H1 (cell line): ENCODE data around the gene IL5RA. TPM values are rescaled to one million over a fixed set of nuclear protein-coding genes. Genes with fewer than 3 reads are reported as not detected.

ENCODE experiments used
- CTCF ChIA-PET: fragments of 300-600 bp; sonication (Branson Sonifier 250); formaldehyde crosslinking; loops from one replicate; lab custom pipeline; 2021; ENCODE audit not compliant: partially characterized antibody; lab: Charles Lee
- POLR2A ChIA-PET: fragments of 300-600 bp; sonication (Branson Sonifier 250); formaldehyde crosslinking; loops from one replicate; lab custom pipeline; 2021; ENCODE audit warnings: inconsistent platforms; ENCODE audit not compliant: partially characterized antibody; lab: Charles Lee
- DNase-seq, 2 experiments: peaks; one replicate each; pipeline versions ENCODE4 v3.0.0 to v3.0.0-alpha.2; 2010 to 2022; ENCODE audit warnings: low spot score in 2 of 2, low read depth in 1 of 2, mixed read lengths in 1 of 2
- FAIRE-seq: peaks from 2 replicates; lab custom pipeline; 2011; peaks lifted over from hg19 to GRCh38; lab: Jason Lieb, UNC
- H2AFZ ChIP-seq: 2 replicates; pipeline ENCODE4 v1.8.1; 2012; ENCODE audit warnings: low read length, inconsistent platforms
- H2AK5ac ChIP-seq: 2 replicates; pipeline ENCODE4 v1.6.1; 2013; ENCODE audit warnings: low read depth, low read length
- H2BK120ac ChIP-seq: replicated peaks from 2 replicates; pipeline ENCODE3; 2013; ENCODE audit warnings: low read depth, low read length, inconsistent platforms
- H2BK12ac ChIP-seq: 2 replicates; pipeline ENCODE4 v1.6.1; 2013; ENCODE audit warnings: low read depth, low read length
- H2BK15ac ChIP-seq: 2 replicates; pipeline ENCODE4 v1.6.1; 2013; ENCODE audit warnings: low read length
- H2BK20ac ChIP-seq: 2 replicates; pipeline ENCODE4 v1.6.1; 2013; ENCODE audit warnings: low read length
- H2BK5ac ChIP-seq: 2 replicates; pipeline ENCODE4 v1.6.1; 2013; ENCODE audit warnings: low read depth, low read length
- H3K14ac ChIP-seq: 2 replicates; pipeline ENCODE4 v1.6.1; 2013; ENCODE audit warnings: inconsistent platforms; ENCODE audit not compliant: insufficient read length
- H3K18ac ChIP-seq: 2 replicates; pipeline ENCODE4 v1.6.1; 2013; ENCODE audit warnings: low read length; ENCODE audit errors: extremely low read depth
- H3K23ac ChIP-seq: 2 replicates; pipeline ENCODE4 v1.6.1; 2013; ENCODE audit warnings: inconsistent platforms; ENCODE audit not compliant: insufficient read length
- H3K23me2 ChIP-seq: 2 replicates; pipeline ENCODE4 v1.6.1; 2013; ENCODE audit warnings: low read depth, low read length
- H3K27ac ChIP-seq: 2 replicates; pipeline ENCODE4 v1.6.1; 2011; ENCODE audit warnings: low read depth, low read length, inconsistent platforms
- H3K27me3 ChIP-seq, 4 experiments: replicated peaks in 1 of 4; 1 replicate in 1 of 4; 2 replicates in 3 of 4; pipeline versions ENCODE4 v1.6.1 to v1.8.1; 2011 to 2013; ENCODE audit warnings: low read length in 3 of 4, mild to moderate bottlenecking in 3 of 4, inconsistent platforms in 2 of 4, mixed read lengths in 2 of 4, moderate library complexity in 1 of 4; ENCODE audit not compliant: control insufficient read depth in 3 of 4, insufficient read depth in 3 of 4; ENCODE audit errors: extremely low read depth in 1 of 4
- H3K36me3 ChIP-seq, 4 experiments: 2 replicates each; pipeline versions ENCODE4 v1.6.1 to v1.8.1; 2011 to 2013; ENCODE audit warnings: mild to moderate bottlenecking in 4 of 4, low read length in 3 of 4, moderate library complexity in 2 of 4, control low read depth in 1 of 4, inconsistent platforms in 1 of 4; ENCODE audit not compliant: insufficient read depth in 4 of 4, control insufficient read depth in 2 of 4
- H3K4ac ChIP-seq: replicated peaks from 2 replicates; pipeline ENCODE3; 2013; ENCODE audit warnings: low read length, low read depth, mixed read lengths, inconsistent platforms; ENCODE audit not compliant: insufficient read length
- H3K4me1 ChIP-seq, 4 experiments: replicated peaks in 1 of 4; 1 replicate in 1 of 4; 2 replicates in 3 of 4; pipeline versions ENCODE4 v1.6.1 to v1.8.1; 2011 to 2013; ENCODE audit warnings: low read length in 3 of 4, inconsistent platforms in 2 of 4, mixed read lengths in 1 of 4; ENCODE audit not compliant: insufficient read depth in 4 of 4, control insufficient read depth in 3 of 4
- H3K4me2 ChIP-seq, 2 experiments: 2 replicates each; pipeline versions ENCODE4 v1.6.1 to v1.8.1; 2011 to 2013; ENCODE audit warnings: low read depth in 2 of 2, low read length in 2 of 2, control low read depth in 1 of 2, inconsistent platforms in 1 of 2, mild to moderate bottlenecking in 1 of 2; ENCODE audit not compliant: insufficient read depth in 1 of 2
- H3K4me3 ChIP-seq, 4 experiments: fragments of 200-600, 300-600 bp in 1 of 4; sonication (generic), shearing (Covaris generic), sonication (Bioruptor Twin) in 1 of 4; 2 replicates each; pipeline versions ENCODE4 v1.5.1 to v1.8.1; 2011 to 2016; ENCODE audit warnings: low read length in 4 of 4, low read depth in 3 of 4, control low read depth in 2 of 4, inconsistent platforms in 2 of 4, mild to moderate bottlenecking in 2 of 4, mixed read lengths in 1 of 4, moderate library complexity in 1 of 4; ENCODE audit not compliant: insufficient read depth in 2 of 4; ENCODE audit errors: extremely low read depth in 1 of 4
- H3K56ac ChIP-seq: replicated peaks from 2 replicates; pipeline ENCODE3; 2013; ENCODE audit warnings: low read depth, mild to moderate bottlenecking, mixed read lengths, low read length, inconsistent platforms; ENCODE audit not compliant: insufficient read length
- H3K79me1 ChIP-seq: 2 replicates; pipeline ENCODE4 v1.6.1; 2013; ENCODE audit warnings: low read depth, low read length, control low read depth
- H3K79me2 ChIP-seq, 2 experiments: 2 replicates each; pipeline versions ENCODE4 v1.6.1 to v1.8.1; 2012 to 2013; ENCODE audit warnings: low read length in 2 of 2, mild to moderate bottlenecking in 2 of 2, inconsistent platforms in 1 of 2; ENCODE audit not compliant: insufficient read depth in 2 of 2, control insufficient read depth in 1 of 2
- H3K9ac ChIP-seq, 4 experiments: replicated peaks in 1 of 4; 1 replicate in 1 of 4; 2 replicates in 3 of 4; pipeline versions ENCODE4 v1.6.1 to v1.8.1; 2011 to 2013; ENCODE audit warnings: low read depth in 3 of 4, low read length in 3 of 4, control low read depth in 2 of 4, mild to moderate bottlenecking in 2 of 4, moderate library complexity in 2 of 4, inconsistent platforms in 1 of 4; ENCODE audit errors: extremely low read depth in 1 of 4
- H3K9me3 ChIP-seq, 2 experiments: 2 replicates each; pipeline versions ENCODE4 v1.6.1 to v1.8.1; 2012 to 2013; ENCODE audit warnings: mild to moderate bottlenecking in 2 of 2, moderate library complexity in 2 of 2, control low read depth in 1 of 2, inconsistent platforms in 1 of 2, low read depth in 1 of 2, low read length in 1 of 2, mixed read lengths in 1 of 2; ENCODE audit not compliant: insufficient read depth in 2 of 2
- H4K20me1 ChIP-seq, 2 experiments: replicated peaks in 1 of 2; 2 replicates each; pipeline versions ENCODE3 to v1.8.1; 2011 to 2013; ENCODE audit warnings: inconsistent platforms in 2 of 2, low read length in 2 of 2, mild to moderate bottlenecking in 1 of 2; ENCODE audit not compliant: insufficient read depth in 2 of 2, control insufficient read depth in 1 of 2
- H4K5ac ChIP-seq: 2 replicates; pipeline ENCODE4 v1.6.1; 2013; ENCODE audit warnings: low read length, low read depth, mixed read lengths, inconsistent platforms; ENCODE audit not compliant: insufficient read length
- H4K8ac ChIP-seq: 2 replicates; pipeline ENCODE4 v1.8.0; 2013; ENCODE audit warnings: mild to moderate bottlenecking, moderate library complexity, low read length, inconsistent platforms; ENCODE audit not compliant: insufficient read depth; ENCODE audit errors: extremely low read depth
- H4K91ac ChIP-seq: replicated peaks from 2 replicates; pipeline ENCODE3; 2013; ENCODE audit warnings: low read length, mixed read lengths, inconsistent platforms; ENCODE audit not compliant: insufficient read length
- BRCA1 ChIP-seq: IDR thresholded peaks from 2 replicates; pipeline ENCODE4 v1.6.1; 2012; ENCODE audit warnings: low read depth, low read length, improper control_type of control experiment
- CBX8 ChIP-seq: fragments of 300-800, 300-1000 bp; sonication (generic); IDR thresholded peaks from 2 replicates; pipeline ENCODE4 v1.7.1; 2016; ENCODE audit warnings: low read depth, low read length, borderline replicate concordance
- CHD2 ChIP-seq: IDR thresholded peaks from 2 replicates; pipeline ENCODE4 v1.6.1; 2012; ENCODE audit warnings: low read length, improper control_type of control experiment
- HDAC2 ChIP-seq, 2 experiments: fragments of 300-600 bp in 1 of 2; sonication (generic) in 1 of 2; IDR thresholded peaks; 2 replicates each; pipeline ENCODE4 v1.6.1; 2011 to 2012; ENCODE audit warnings: low read depth in 2 of 2, low read length in 2 of 2, mild to moderate bottlenecking in 2 of 2, moderate library complexity in 2 of 2, borderline replicate concordance in 1 of 2, inconsistent platforms in 1 of 2
- HDAC6 ChIP-seq: IDR thresholded peaks from one replicate; pipeline ENCODE4 v1.7.1; 2012; ENCODE audit warnings: low read depth, mild to moderate bottlenecking, inconsistent platforms, low read length, moderate library complexity
- JUND ChIP-seq: IDR thresholded peaks from 2 replicates; pipeline ENCODE4 v1.6.1; 2011; ENCODE audit warnings: mild to moderate bottlenecking, improper control_type of control experiment, low read length
- NRF1 ChIP-seq: IDR thresholded peaks from 2 replicates; pipeline ENCODE4 v1.6.1; 2011; ENCODE audit warnings: mild to moderate bottlenecking, low read depth, low read length, improper control_type of control experiment
- POLR2AphosphoS5 ChIP-seq: IDR thresholded peaks from 2 replicates; pipeline ENCODE4 v1.6.1; 2011; ENCODE audit warnings: low read depth, low read length
- RXRA ChIP-seq: IDR thresholded peaks from 2 replicates; pipeline ENCODE4 v1.6.1; 2011; ENCODE audit warnings: low read depth, mild to moderate bottlenecking, low read length, moderate library complexity; ENCODE audit not compliant: insufficient read depth
- SP1 ChIP-seq: IDR thresholded peaks from 2 replicates; pipeline ENCODE4 v1.6.1; 2011; ENCODE audit warnings: low read depth, low read length
- SRF ChIP-seq: IDR thresholded peaks from 2 replicates; pipeline ENCODE4 v1.6.1; 2011; ENCODE audit warnings: mild to moderate bottlenecking, low read depth, low read length, moderate library complexity
- TCF12 ChIP-seq: IDR thresholded peaks from 2 replicates; pipeline ENCODE4 v1.6.1; 2011; ENCODE audit warnings: low read depth, mild to moderate bottlenecking, low read length
- polyA plus RNA-seq, 7 experiments: library from polyadenylated mRNA; depleted of rRNA in 3 of 7; stranded (reverse) in 5 of 7; unstranded in 2 of 7; fragments of >200 nt in 5 of 7; fragments of 200-250 nt in 2 of 7; gene quantifications; 1 replicate in 5 of 7; 2 replicates in 1 of 7; 4 replicates in 1 of 7; pipeline versions ENCODE4 v1.2.1 to v1.2.3, GENCODE V29; 2011 to 2013; ENCODE audit warnings: missing spikeins in 2 of 7, mixed read lengths in 2 of 7
- total RNA-seq: library from RNA; stranded (reverse); fragmentation: NEBNext Ultra II Directional; extraction: Animal tissue kit (Norgen Biotek cat#: 25700); gene quantifications from 2 replicates; pipeline ENCODE4 v1.2.1, GENCODE V29; 2021
- TF ChIP-seq, protein P1 (sequence below): IDR thresholded peaks from 2 replicates; pipeline ENCODE4 v1.6.1; 2011; ENCODE audit warnings: low read length, improper control_type of control experiment
- TF ChIP-seq, protein P2 (sequence below): IDR thresholded peaks from 2 replicates; pipeline ENCODE4 v1.6.1; 2011; ENCODE audit warnings: low read depth, mild to moderate bottlenecking, low read length; ENCODE audit not compliant: insufficient read depth

The IL5RA gene
- total and polyA plus RNA-seq, 2 of the 8 experiments (the other 6 are each of a cell fraction or from before 2014, with no cell fraction given): not detected

DNA sequence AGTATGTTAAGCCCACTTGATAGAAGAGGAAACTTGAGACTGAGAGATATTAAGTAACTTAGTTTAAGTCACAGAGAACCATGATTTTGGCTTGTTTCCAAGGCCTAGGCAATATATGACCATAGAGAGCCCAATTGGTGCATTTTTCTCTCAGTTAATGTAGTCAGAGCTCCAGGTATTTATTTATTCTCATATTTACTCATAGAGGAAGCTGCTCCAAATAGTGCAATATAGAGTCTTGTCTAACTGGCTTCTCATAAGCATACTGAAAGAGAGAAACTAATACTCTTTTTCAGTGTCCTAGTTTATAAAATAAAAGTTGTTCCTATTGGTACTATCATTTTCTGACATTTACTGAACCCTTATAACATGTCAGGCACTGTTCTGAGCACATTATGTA lies 31.8 kb upstream of the IL5RA start:
- H2AK5ac ChIP-seq: no peak overlapping the region
- no peak overlapping the region for H3K27ac ChIP-seq
- no peak for DNase-seq
- no peaks in the 10 kb centered on the region for H3K27me3 ChIP-seq
- no peaks in the 10 kb centered on the region for H3K79me1 ChIP-seq
- H3K23ac ChIP-seq: no peak overlapping the region
- H3K4me3 ChIP-seq: no peak overlapping the region
- H2BK12ac ChIP-seq: no peak overlapping the region
- no peak overlapping the region for H3K18ac ChIP-seq
- H3K56ac ChIP-seq: no peak overlapping the region
- no peak overlapping the region for H3K9ac ChIP-seq
- H3K4me1 ChIP-seq: no peaks in the 10 kb centered on the region
- CTCF ChIA-PET: interaction anchor here (1.5 kb wide), 1 partner anchor 31 kb away, joined by 4 read pairs; no protein-coding TSS in a partner anchor
- H4K8ac ChIP-seq: no peak overlapping the region
- peaks cover 0 to 10% of the 10 kb centered on the region in 2 experiments; a peak in 1 of 4 replicates for H3K79me2 ChIP-seq
- H2BK15ac ChIP-seq: no peak overlapping the region
- H2BK5ac ChIP-seq: no peak overlapping the region
- H3K4me2 ChIP-seq: no peak overlapping the region
- H3K4ac ChIP-seq: no peak overlapping the region
- H4K5ac ChIP-seq: no peak overlapping the region
- no peak overlapping the region for H2AFZ ChIP-seq
- H3K36me3 ChIP-seq: peaks cover 6 to 92% (median 48%) of the 10 kb centered on the region in 4 experiments
- H3K14ac ChIP-seq: no peak overlapping the region
- no peaks in the 10 kb centered on the region for H3K9me3 ChIP-seq
- no peak overlapping the region for H2BK20ac ChIP-seq
- no peak for FAIRE-seq
- POLR2A ChIA-PET: interaction anchor here (1.1 to 6.1 kb wide), 3 partner anchors 8 to 19 kb away, joined by 3 to 33 read pairs (median 5); no protein-coding TSS in a partner anchor
- no peak overlapping the region for H4K91ac ChIP-seq
- H2BK120ac ChIP-seq: no peak overlapping the region
- H4K20me1 ChIP-seq: peaks cover 0 to 6% of the 10 kb centered on the region in 2 experiments
- H3K23me2 ChIP-seq: no peaks in the 10 kb centered on the region
- TF ChIP-seq JUND: no peak
- no peak for TF ChIP-seq CBX8
- TF ChIP-seq HDAC6: no peak
- TF ChIP-seq TCF12: no peak
- TF ChIP-seq, protein P1, sequence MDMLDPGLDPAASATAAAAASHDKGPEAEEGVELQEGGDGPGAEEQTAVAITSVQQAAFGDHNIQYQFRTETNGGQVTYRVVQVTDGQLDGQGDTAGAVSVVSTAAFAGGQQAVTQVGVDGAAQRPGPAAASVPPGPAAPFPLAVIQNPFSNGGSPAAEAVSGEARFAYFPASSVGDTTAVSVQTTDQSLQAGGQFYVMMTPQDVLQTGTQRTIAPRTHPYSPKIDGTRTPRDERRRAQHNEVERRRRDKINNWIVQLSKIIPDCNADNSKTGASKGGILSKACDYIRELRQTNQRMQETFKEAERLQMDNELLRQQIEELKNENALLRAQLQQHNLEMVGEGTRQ: no peak
- TF ChIP-seq NRF1: no peak
- TF ChIP-seq BRCA1: no peak
- TF ChIP-seq RXRA: no peak
- TF ChIP-seq, protein P2, sequence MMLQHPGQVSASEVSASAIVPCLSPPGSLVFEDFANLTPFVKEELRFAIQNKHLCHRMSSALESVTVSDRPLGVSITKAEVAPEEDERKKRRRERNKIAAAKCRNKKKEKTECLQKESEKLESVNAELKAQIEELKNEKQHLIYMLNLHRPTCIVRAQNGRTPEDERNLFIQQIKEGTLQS: no peak
- no peak for TF ChIP-seq CHD2
- TF ChIP-seq SP1: no peak
- no peak for TF ChIP-seq HDAC2 (IDR thresholded peaks at IDR 0.05; ENCODE audit: borderline replicate concordance in 1 of 2, low read depth in 2 of 2, low read length in 2 of 2)
- TF ChIP-seq SRF: no peak
- no peak for TF ChIP-seq POLR2AphosphoS5
